ENCODE results near the gene CDK4.

CDK4 gene

DNA sequence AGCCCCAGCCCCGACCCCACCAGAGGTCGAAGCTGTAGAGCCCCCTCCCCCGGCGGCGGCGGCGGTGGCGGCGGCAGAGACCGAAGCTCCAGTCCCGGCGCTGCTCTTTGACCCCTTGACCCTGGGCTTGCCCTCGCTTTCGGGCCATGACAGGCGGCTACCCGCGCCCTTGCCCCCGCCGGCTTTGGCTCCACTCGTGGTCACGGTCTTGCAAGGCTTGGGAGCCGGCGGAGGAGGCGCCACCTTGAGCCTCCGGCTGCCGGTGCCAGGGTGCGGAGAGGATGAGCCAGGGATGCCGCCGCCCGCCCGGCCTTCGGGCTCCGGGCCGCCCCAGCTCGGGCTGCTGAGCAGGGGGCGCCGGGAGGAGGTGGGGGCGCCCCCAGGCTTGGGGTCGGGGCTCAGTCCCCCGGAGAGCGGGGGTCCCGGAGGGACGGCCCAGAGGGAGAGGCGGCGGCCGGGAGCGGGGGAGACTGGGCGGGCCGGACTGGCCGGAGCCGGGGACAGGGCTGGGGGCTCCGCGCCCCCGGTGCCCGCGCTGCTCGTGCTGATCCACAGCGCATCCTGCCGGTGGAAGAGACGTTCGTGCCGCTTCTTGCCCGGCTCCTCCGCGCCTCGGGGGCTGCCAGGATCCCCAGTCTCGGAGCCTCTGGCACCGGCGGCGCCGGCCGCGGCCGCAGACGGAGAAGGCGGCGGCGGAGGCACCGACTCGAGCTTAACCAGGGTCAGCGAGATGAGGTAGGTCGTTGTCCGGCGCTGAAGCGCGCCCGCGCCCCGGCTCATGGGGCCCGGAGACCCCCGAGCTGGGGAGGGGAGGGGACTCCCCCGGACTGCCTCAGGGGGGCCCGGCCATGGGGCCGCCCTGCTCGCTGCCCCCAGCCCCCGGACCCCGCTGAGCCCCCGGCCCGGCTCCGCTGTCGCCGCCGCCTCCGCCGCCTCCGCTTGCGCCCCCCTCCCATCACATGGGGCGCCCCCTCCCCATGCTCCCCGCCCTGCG, 14.3 kb downstream of the CDK4 start:
- no peak for DNase-seq

DNA sequence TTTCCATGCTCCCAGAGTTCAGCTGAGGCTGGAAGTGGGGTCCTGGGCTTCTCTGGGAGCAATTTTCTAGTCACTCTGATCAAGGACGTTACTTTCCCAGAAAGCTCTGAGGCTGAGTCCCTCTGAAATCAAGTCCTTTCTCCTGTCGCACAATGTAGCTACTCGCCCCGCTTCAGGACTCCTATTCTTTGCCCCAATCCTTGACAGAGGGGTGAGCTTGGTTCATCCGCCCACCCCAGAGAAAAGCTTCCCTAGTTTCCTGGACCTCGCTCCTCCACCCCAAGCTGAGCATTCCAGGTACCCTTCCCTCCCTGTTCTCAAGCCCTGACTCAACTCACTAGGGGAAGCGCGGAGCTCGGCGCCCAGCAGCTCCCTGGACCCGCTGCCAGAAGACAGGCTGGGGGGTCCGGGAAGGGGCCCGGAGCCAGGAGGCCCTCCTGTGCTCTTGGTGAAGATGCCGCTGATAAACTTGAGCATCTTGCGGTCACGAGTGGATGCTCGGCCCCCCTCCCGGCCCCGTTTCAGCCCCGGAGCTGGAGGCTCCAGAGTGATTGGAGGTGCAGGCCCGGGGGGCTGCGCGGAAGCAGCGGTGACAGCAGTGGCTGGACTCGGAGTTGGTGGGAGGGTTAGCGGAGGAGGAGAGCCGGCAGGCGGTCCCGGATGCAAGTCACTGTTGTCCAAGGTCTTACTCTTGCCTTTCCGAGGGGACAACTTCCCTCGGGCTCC, 15.2 kb downstream of the CDK4 start:
- DNase-seq: no peak

DNA sequence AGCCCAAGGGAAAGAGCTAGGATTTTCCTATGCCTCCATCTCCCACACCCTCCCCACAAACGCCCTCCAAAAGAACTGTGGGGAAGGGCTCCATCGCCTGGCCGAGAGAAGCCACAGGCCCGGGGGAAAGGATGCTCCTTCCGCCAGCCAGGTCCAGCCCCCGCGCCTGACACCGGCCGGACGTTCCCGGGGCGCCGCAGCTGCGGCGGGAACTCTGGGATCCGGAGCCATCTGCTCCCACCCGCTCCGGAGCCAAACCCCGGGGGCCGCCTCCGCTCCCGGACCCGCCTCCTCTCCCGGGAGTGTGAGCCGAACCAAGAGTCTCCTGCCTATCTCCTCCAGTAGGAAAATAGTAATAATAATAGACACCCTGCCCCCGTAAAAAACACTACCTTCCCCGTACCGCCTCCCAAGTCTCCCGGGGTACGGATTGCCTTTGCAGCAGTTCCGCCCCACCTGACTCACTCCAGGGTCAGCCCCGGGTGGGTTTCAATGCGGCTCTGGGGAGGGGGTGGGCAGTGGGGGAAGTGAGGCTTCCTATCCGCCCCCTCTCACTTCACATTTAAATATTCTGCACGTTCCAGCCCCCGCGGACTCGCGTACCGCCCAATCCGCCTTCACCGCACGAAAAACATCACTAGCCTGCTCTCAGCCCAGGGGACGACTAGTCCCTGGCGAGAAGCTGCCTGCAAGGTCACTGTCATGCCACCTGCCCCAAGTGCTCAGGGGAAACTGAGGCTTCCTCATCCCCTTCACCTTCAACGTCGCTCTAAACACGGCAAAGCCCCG, 16.0 kb downstream of the CDK4 start:
- no peak for DNase-seq

DNA sequence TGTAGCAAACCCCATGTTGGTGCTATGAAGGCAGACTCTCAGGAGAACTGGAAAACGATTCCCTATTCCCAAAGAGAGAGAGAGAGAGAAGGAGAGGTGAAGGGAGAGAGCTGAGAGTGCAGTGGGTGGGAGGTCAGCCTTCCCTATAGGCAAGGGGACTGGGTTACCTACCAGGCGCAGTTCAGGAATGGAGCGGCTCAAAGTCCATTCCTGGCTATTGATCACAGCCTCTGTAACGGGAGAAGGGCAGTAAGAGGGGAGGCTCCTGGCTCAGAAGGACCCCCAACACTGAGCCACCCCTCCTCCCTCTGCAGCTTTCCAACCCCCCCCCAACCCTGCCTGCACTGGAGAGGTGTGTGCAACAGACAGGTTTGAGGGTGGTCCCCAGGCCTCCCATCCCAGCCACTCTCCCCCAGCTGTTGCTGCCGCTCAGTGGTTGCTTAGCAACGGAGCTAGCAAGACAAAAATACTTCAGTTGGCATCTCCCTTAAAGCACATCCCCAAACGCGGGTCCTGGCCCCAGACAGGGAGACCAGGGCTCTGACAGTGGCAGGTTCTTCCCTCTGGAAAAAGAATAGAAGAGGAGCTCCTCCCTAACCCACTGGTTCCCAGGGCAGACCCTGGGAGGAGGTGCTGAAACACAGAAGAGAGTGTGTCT, 16.8 kb downstream of the CDK4 start:
- no peak for DNase-seq

DNA sequence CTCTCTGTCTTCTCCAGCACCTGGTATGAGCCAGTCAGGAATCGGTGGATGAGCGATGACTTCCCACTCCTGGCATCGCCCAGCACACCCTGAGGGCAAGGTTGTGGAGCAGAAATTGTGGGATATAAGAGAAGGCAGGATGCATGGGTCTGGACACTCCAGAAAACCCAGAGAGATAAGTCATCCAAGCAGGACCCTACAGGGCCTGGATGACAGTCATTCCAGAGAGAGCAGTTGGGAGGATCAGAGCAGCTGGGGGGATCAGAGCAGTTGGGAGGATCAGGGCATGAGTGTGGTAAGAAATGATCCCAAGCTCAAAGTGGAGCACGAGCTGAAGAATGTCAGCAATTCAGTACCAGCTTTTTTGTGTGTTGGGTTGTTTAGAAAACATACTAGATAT, 17.5 kb downstream of the CDK4 start:
- DNase-seq: no peak

DNA sequence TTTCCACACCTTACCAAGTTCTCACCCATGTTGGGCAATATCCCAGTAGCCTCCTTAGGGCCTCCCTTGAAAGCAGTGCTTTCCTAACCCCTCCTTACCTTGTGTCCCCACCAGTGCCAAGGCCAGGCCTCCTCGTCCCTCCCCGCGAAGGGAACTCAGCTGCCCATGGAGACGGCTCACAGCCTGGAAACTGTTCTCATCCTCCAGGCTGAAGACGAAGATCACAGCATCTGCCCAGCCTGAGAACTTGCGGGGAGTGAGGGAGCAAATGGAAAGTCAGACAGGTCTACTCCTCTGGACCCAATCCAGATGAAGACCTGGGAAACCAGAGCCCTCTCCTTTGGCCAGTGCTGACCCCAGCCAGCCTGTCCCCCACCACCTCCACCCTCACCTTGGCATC, 18.2 kb downstream of the CDK4 start:
- no peak for DNase-seq

DNA sequence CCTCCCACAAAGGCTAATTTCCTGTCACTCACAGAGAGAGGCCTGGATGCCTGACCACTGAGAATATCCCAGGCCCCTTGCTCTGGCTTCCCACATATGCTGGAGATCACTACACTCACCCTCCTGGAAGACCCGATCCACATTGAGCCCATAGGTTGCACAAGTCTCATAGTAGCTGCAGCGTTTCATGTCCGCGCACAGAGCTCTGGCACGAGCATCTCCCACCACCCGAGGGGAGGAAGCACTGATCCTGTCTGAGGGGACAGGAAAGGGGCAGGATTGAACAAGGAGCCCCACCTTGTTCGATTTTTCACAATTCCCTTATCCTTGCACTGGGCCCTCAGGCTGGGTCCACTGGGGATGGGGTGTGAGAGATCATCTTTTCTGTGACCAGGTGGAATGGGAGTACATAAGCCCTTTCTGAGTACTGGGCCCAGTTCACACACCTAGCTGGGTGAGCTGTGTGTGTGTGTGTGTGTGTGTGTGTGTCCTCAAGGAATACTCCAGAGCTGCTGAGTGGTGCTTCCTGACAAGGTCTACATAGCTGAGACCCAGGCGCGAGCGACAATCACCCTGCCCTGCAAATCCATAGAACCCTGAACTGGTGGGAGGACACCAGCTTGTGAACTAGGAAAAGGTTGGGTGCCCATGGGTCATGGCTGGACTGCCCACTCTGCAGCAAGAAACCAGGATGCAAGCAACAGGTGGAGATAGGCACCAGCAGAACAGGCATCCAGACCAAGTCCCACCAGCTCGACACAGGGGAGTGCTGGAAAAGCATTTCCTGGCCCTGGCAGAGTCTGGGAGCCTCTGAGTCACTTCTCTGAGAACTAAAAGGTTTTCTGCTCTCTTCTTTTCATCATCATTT, 19.1 kb downstream of the CDK4 start:
- DNase-seq: no peak

DNA sequence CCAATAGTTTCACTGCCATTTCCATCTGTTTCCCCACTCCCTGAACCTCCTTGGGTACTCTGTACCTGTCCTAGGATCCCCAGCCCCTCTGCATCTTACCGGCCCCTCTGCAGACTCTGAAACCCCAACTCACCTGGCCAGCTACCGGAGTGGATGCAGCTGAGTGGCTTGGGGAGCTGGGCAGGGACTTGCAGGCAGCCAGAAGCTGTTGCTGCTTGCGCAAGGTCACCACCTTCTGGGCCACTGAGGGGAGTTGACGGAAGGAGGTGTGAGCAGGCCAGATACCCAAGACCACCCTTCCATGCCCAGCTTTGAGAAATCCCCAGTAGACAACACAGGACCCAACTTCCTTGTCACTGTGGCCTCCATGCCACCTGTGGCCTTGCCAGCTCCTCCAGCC, 19.8 kb downstream of the CDK4 start:
- no peak for DNase-seq

DNA sequence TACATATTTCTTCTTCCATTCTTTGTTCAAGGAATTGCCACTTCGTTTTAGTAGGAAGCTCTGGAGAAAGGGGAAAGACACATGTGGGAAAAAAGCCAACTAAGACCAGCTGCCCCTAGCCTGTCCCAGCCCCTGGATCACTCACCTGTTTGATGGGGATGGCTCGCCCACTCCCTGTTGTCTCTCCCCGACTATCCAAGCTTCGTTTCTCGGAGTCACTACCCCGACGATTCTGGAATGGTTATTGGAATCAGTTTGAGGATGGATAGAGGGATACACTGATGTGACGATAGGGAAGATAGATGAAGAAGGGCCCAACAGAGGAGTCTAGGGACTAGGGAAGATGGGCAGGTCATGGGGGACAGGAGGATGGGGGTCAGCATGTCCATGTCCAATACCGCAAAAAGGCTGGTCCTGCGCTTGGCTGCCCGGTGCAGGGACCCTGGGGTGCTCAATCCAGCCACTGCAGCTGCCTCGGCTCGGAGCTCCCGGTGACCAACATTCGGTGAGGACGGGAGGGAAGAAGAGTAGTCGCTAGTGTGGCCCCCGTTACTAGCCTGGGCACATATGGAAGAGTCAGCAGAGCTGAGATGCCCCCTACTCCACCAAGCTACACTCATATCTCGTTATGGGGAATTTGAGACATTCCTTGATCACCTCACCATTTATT, 20.6 kb downstream of the CDK4 start:
- DNase-seq: no peak

DNA sequence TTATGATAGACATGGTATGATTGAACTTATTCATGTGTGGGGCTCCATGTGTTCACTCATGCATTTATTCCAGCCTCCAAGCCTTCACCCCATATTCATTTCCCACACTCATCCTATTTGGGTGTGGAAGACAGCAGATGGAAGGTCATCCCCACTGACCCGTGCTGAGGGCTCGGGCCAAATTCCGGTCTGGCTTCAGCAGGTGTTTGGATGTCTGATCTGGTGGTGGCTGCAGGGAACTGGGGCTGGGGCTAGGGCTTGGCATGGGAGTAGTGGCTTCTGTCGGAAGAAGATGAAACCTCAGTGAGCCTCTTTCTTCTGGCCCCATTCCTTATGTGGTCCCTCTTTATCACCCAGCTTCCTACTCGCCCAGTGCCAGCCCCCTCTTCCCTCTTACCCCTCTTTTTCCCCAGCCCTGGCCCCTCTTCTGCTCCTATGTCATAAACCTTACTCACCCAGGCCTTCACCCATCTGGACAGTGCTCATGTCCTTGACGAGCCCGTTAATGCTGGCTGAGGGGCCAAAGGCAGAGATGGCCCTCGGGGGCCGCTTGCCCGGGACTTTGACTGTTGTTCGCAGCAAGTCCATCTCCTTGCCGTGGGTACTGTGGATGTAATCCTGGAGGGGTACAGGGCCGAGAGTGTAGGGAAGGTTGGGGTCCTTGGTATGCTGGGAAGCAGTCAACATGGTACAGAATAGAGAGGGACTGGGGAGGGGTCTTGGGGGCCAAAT, 21.6 kb downstream of the CDK4 start:
- no peak for DNase-seq

DNA sequence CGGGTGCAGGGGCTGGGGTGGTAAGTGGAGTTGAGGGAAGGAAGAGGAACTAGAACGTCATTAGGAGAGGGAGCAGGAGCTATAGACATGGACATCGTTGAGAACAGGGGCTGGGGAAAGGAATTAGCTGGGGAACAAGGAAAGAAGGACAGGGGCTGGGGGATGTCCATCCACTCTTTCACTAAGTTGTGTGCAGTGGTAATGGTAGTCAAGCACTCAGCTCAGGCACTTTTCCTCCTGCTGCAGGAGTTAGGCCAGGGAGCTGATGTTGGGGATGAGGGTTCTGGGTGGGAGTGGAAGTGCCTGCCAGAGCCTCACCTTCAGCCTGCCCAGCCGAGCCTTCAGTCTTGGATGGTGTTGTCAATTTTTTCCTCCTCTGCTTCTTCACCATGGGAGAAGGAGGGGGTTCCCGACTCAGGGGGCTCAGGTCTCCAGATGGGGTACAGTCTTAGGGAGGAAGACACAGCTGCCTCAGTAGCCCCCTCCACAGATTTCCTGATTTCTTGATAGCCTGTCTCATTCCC, 22.7 kb downstream of the CDK4 start:
- DNase-seq: no peak

DNA sequence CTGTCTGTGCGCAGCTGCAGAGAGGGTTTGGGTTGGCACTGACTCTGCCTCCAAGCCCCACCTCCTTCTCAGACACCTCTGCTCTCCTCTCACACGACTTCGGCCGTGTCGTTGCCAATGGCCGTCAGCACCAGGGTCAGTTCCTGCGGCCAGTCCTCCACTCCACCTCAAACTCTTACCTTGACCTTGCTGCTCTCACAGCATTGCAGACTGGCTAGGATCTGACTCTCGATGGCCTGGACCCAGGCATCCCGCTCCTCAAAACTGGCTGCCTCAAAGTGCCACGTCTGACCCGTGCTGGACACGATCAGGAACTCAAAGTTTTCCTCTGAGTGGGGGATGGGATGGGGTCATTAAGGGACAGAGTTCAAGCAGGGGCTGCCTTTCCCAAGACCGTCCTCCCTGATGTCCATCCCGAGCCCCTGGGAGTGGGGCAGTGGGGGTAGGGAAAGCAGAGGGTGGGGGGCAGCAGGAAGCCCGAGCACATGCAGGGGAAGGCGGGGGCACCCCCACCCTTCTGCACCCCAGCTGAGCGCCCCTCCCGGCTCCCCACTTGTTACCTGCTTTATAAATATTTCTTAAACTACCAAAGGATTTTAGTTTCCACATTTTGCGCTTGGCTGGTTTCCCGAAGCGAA, 24.2 kb downstream of the CDK4 start:
- DNase-seq: no peak

DNA sequence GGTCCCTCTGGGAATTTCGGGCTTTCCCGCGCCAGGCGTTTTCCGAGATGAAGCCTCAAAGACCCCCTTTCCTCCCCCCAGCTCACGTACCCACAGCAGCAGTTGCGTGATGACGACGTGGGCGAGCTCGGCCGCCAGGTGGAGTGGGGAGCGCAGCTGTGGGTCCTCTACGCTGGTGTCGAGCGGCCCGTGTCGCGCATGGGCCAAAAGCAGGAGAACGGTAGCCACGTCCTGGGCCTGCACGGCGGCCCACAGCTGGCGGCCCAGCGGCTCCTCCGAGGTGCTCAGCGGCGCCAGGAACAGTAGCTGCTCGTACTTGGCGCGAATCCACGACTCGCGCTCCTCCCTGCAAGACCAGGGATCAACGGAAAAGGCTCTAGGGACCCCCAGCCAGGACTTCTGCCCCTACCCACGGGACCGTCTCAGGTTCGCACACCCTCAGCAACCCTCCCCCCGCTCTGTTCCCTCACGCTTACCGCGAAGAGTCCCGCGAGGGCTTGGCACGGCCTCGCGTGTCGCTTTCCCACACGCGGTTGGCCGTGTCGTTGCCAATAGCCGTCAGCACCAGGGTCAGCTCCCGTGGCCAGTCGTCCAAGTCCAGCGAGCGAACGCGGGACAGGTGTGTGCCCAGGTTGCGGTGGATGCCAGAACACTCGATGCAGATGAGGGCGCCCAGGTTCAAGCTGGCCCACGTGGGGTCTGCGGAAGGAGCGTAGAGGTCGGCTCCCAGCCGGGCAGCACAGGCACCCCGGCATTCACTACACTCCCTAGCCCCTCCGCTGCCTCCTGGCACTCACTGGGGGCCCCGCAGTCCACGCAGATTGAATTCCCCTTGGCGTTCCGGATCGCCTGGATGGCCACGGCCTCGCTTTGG, 25.0 kb downstream of the CDK4 start:
- no peak for DNase-seq

DNA sequence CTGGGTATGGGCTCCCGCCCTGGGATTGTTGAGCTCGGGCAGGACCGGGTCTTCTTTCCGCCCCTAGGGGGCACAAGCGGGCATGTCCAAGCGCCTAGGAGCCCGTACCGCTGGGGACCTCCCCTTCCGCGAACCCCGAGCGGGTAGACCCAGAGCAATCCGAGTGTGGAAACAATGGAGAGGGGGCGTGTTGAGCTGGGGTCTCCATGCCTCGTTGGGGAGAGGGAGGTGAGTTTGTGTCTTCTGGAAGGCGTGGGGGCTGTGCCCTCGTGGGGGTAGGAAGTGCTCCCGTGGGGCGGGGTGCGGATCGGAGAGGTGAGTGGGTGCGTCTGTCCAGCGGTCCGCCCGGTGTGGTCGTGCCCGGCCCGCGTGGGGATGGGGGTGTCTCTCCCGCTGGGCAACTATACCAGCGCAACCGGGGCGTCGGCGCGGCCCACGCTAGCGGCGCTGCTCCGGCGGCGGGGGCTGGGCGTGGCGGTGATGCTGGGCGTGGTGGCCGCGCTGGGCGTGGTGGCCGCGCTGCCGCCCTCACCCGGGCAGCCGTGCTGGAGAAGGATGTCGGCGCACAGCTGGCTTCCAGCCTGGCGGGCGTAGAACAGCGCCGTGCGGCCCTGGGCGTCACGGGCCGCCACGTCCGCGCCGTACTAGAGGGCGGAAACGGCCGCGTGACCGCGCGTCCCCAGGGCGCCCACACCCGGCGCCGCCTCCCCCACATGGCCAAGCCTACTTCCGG, 25.8 kb downstream of the CDK4 start:
- DNase-seq: no peak

DNA sequence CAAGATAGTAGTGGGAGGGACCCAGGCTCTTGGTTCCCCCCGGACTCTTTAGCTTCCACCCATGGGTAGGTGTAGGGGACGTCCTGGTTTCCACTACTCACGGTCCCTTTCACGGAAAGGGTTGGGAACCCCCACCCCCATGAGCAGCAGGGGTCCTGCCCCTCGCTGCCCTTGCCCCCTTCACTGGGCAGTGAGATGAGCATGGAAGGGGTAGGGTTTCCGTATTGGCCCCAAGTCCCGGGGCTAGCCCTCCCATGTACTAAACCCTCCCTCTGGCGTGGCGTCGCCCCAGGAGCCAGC, 26.3 kb downstream of the CDK4 start:
- no peak for DNase-seq

DNA sequence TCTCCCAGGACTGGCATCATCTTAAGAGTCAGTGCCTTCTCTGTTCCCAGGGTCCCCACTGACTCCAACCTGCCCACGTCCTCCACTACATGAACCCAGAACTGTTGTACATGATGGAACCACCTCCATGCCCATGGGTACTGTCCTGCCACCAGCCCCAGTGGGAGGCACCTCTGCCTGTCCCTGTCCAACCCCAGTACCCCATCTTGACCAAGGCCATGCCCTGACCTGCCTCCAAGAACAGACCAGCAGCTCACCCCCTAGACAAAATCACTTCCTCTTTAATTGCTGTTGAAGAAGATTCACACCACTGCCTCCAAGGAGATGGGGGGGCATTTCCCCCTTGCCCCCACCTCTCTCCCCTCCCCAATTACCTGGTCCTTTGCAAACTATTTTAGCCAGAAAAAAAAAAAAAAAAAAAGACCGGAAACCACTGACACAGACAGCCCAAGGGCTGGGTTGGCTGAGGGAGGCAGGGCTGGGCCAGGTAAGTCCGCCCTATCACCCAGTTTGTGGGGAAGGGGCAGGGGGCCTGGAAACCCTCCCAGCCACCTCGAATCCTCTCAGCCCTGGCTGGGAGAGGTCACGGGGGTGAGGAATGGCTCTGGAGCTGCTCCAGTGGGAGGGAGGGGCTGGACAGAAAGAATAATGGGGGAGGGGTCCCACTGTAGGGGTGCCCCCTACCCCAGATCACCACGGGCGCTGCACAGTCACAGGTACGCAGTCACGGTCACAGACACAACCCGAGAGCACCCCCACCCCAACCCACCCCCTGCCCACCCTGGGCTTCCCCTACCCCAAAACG, 27.0 kb downstream of the CDK4 start:
- DNase-seq: no peak

All from stimulated activated CD4-positive, alpha-beta T cell treated with anti-CD3 and anti-CD28 coated beads, Interleukin-12 subunit alpha, Interleukin-12 subunit beta, amount 100 ng/mL, for 4 hours (primary cell).